ENCODE data around the gene NCAM1.

Gene NCAM1

DNA sequence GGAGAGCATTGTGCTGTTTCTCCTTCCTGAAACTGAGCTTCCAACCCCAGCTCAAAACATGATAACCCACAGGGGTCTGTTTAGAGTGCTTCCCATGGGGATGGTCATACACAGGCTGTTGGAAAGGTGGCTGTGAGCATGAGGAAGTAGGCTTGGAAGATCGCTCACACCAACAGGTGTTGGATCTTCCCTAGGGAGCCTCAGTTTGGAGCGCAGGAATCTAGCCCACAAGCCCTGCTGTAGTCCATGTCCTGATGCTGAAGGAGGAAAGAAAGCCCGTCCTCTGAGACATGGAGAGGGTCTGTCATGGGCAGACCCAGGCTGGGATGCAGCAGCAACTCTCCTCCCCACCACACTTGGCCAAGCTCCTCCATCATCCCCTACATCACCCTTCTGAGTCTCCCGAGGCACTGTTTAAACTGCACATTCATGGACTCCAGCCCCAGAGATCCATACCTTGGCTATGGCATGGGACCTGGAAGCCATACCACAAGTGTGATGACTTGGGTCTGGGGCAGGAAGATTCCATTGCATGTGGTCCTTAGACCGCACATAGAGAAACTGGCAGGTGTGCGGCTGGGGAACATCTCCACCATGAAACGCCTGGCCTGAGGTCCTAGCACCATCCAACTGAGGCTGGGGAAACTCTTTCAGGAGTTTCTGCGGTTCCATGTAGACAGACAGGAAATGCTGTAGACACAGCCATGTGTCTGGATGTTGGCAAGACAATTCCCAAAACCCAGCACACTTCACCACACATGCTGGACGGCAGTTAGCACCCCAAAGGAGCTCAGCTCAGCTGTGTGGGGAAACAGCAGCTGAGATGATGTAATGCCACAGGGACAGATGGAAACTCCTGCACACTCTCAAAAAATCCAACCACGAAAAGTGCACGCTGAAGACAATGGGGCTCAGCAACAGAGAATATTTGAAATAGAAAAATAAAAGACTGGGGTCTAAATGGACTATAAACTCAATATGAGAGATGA is 325.6 kb downstream of the NCAM1 start:
- TF ChIP-seq, protein P1, sequence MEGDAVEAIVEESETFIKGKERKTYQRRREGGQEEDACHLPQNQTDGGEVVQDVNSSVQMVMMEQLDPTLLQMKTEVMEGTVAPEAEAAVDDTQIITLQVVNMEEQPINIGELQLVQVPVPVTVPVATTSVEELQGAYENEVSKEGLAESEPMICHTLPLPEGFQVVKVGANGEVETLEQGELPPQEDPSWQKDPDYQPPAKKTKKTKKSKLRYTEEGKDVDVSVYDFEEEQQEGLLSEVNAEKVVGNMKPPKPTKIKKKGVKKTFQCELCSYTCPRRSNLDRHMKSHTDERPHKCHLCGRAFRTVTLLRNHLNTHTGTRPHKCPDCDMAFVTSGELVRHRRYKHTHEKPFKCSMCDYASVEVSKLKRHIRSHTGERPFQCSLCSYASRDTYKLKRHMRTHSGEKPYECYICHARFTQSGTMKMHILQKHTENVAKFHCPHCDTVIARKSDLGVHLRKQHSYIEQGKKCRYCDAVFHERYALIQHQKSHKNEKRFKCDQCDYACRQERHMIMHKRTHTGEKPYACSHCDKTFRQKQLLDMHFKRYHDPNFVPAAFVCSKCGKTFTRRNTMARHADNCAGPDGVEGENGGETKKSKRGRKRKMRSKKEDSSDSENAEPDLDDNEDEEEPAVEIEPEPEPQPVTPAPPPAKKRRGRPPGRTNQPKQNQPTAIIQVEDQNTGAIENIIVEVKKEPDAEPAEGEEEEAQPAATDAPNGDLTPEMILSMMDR (IDR thresholded peaks at IDR 0.05; ENCODE audit: low read length, missing control alignments), result no peak
- H3K4me3 ChIP-seq (replicated peaks; ENCODE audit: low read depth, low read length), result no peak overlapping the region
- peak; percentile 19 for DNase-seq (ENCODE audit: low read depth)

- no peak for DNase-seq (ENCODE audit: low read depth)
- TF ChIP-seq, protein P1 (IDR thresholded peaks at IDR 0.05; ENCODE audit: low read length, missing control alignments), result no peak
- H3K4me3 ChIP-seq (replicated peaks; ENCODE audit: low read depth, low read length), result no peak overlapping the region
Measured at GRCh38 chr11:113287801-113288200, 326.6 kb downstream of the NCAM1 start.

- no peak overlapping the region for H3K4me3 ChIP-seq (replicated peaks; ENCODE audit: low read depth, low read length)
- no peak for DNase-seq (ENCODE audit: low read depth)
- TF ChIP-seq, protein P1 (IDR thresholded peaks at IDR 0.05; ENCODE audit: low read length, missing control alignments), result no peak
Measured at GRCh38 chr11:113288286-113288863, 327.2 kb downstream of the NCAM1 start.

- no peak overlapping the region for H3K4me3 ChIP-seq (replicated peaks; ENCODE audit: low read depth, low read length)
- TF ChIP-seq, protein P1 (IDR thresholded peaks at IDR 0.05; ENCODE audit: low read length, missing control alignments), result peak; percentile 97
- peak; percentile 64 for DNase-seq (ENCODE audit: low read depth)
Measured at GRCh38 chr11:113289431-113290187, 328.4 kb downstream of the NCAM1 start.

DNA sequence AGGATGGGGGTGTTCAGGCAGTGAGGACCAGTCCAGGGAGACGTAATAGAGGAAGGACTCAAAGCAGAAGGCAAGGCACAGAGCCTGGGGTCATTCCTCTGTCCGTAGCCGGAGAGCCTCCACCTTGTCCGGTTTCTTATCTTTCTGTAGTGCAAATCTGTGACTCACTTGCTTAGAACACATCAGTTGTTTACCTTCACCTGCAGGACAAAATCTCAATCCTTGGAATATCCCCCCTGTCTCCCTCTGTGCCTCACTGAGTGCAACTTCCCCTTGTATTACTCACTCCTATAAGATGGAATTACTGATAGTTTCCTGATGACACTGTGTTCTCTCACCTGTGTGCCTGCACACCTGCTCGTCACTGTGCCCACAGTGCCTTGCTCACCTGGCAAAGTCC is 332.7 kb downstream of the NCAM1 start:
- TF ChIP-seq, protein P1 (IDR thresholded peaks at IDR 0.05; ENCODE audit: low read length, missing control alignments), result no peak
- H3K4me3 ChIP-seq (replicated peaks; ENCODE audit: low read depth, low read length), result no peak overlapping the region
- no peak for DNase-seq (ENCODE audit: low read depth)

- no peak overlapping the region for H3K4me3 ChIP-seq (replicated peaks; ENCODE audit: low read depth, low read length)
- DNase-seq (ENCODE audit: low read depth), result no peak
- TF ChIP-seq, protein P1 (IDR thresholded peaks at IDR 0.05; ENCODE audit: low read length, missing control alignments), result no peak
Measured at GRCh38 chr11:113295993-113296392, 334.8 kb downstream of the NCAM1 start.
